Gastrocnemius medialis (tissue), 4 donors: ENCODE measurements around the gene PLEKHG7. TPM values are rescaled to one million over a fixed set of nuclear protein-coding genes. Genes with fewer than 3 reads are reported as not detected.
"Not testable (repeated sequence)": the region's sequence is repeated elsewhere in the genome, so short reads cannot be mapped to it uniquely, and the experiment has no call there.

Source experiments
- ATAC-seq, 2 donors: fragments of 150-250 bp; one replicate each; pipeline ENCODE4 v1.9.1; 2016
- DNase-seq, 2 donors: peaks; one replicate each; pipeline ENCODE4 v3.0.0-alpha.2; 2019
- H3K27ac ChIP-seq, 4 donors: fragments of 200-600 bp; sonication (generic); 1 replicate in 1 of 4; 2 replicates in 3 of 4; pipeline ENCODE4 v1.5.1; 2016 to 2018; ENCODE audit warnings: mild to moderate bottlenecking in 2 of 4, moderate library complexity in 1 of 4
- H3K27me3 ChIP-seq, 3 donors: fragments of 200-600 bp; sonication (generic) in 2 of 3; 1 replicate in 1 of 3; 2 replicates in 2 of 3; pipeline versions ENCODE4 v1.5.1 to v1.6.0; 2016 to 2019; ENCODE audit warnings: mild to moderate bottlenecking in 1 of 3, moderate library complexity in 1 of 3
- H3K36me3 ChIP-seq, 2 donors: fragments of 200-600 bp; sonication (generic) in 1 of 2; one replicate each; pipeline ENCODE4 v1.5.1; 2017 to 2018
- H3K4me1 ChIP-seq, 2 donors: fragments of 200-600 bp; sonication (generic) in 1 of 2; one replicate each; pipeline ENCODE4 v1.5.1; 2016 to 2017; ENCODE audit warnings: mild to moderate bottlenecking in 2 of 2
- H3K4me3 ChIP-seq, 4 donors: fragments of 200-600 bp; sonication (generic) in 3 of 4; 1 replicate in 1 of 4; 2 replicates in 3 of 4; pipeline ENCODE4 v1.5.1; 2016 to 2019; ENCODE audit warnings: mild to moderate bottlenecking in 2 of 4
- H3K9me3 ChIP-seq, 3 donors: fragments of 200-600 bp; sonication (generic) in 2 of 3; 1 replicate in 1 of 3; 2 replicates in 2 of 3; pipeline ENCODE4 v1.5.1; 2016 to 2019
- POLR2A ChIP-seq, 2 donors: fragments of 450-650 bp; IDR thresholded peaks; one replicate each; pipeline ENCODE4 v1.6.1; 2017; ENCODE audit warnings: antibody characterized with exemption in 2 of 2, mild to moderate bottlenecking in 2 of 2, moderate library complexity in 2 of 2
- in situ Hi-C, 4 donors: fragments of 200-750 bp; cut with MboI; loops; one replicate each; pipeline versions ENCODE4 v1.15.0 to v1.8.0; 2017; ENCODE audit warnings: low sequenced_read_pairs in 4 of 4
- intact Hi-C: fragments of 100-400 bp; cut with DNase I; formaldehyde crosslinking; loops from one replicate; pipeline ENCODE4 v1.15.1; 2023; ENCODE audit warnings: low total_unique reads
- total RNA-seq, 4 donors: library from RNA; depleted of rRNA; stranded (reverse); fragments of >200 nt; gene quantifications; one replicate each; pipeline versions ENCODE4 v1.1.0 to v1.2.3, GENCODE V29; 2016
- TF ChIP-seq, protein P1 (sequence below), 5 experiments: fragments of 450-650 bp in 3 of 5; fragments of 200-600 bp in 2 of 5; sonication (generic) in 2 of 5; IDR thresholded peaks in 4 of 5; conservative IDR thresholded peaks in 1 of 5; 1 replicate in 4 of 5; 2 replicates in 1 of 5; pipeline ENCODE4 v1.5.1; 2016 to 2019; ENCODE audit warnings: antibody characterized with exemption in 5 of 5, mild to moderate bottlenecking in 3 of 5, moderate library complexity in 3 of 5

Gene PLEKHG7
- total RNA-seq, 4 donors from 2014 or later, result not detected

DNA sequence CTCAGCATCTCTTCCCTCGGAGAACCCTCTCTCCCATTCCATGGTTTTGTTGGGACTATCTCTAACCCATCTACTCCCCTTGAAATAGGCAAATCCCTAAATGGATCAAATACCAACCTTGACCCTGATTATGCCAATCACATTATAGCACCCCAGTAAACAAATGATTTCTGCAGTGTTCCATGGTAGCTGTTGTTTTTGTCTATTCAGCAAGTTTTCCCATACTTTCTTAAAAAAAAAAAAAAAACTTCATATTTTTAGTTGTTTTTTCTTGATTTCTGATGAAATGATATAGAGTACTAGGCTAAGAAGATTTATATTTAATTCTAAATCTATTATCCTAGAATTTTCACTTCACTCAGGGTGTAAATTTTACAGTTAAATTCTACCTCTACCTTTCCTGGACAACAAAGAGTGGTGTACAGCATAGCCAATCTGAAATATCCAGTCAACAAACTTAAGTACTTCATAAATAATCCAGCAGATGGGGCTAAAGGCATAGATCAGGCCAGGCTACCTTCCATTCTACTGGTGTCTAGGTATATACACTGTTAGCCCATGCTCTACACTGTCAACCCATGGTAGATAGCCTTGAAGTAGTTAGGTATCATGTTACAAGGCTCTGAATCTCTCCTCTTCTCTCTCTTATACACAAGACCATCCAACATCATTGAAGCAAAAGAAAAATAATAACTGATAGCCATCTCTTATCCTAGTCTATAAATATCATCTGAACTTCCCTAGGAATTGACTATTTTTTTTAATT, 82.2 kb downstream of the PLEKHG7 start:
- TF ChIP-seq POLR2A (IDR thresholded peaks at IDR 0.05), result no peak
- TF ChIP-seq, protein P1, sequence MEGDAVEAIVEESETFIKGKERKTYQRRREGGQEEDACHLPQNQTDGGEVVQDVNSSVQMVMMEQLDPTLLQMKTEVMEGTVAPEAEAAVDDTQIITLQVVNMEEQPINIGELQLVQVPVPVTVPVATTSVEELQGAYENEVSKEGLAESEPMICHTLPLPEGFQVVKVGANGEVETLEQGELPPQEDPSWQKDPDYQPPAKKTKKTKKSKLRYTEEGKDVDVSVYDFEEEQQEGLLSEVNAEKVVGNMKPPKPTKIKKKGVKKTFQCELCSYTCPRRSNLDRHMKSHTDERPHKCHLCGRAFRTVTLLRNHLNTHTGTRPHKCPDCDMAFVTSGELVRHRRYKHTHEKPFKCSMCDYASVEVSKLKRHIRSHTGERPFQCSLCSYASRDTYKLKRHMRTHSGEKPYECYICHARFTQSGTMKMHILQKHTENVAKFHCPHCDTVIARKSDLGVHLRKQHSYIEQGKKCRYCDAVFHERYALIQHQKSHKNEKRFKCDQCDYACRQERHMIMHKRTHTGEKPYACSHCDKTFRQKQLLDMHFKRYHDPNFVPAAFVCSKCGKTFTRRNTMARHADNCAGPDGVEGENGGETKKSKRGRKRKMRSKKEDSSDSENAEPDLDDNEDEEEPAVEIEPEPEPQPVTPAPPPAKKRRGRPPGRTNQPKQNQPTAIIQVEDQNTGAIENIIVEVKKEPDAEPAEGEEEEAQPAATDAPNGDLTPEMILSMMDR (IDR thresholded peaks at IDR 0.05 in 4 of 5, conservative IDR thresholded peaks at IDR 0.05 in 1 of 5), result peak; percentile 43 to 69 (median 67)
- Histone ChIP-seq H3K4me1 (peaks cover 20 to 29% of the 10 kb centered on the region in 2 donors), H3K36me3 (peaks cover 0 to 3% of the 10 kb centered on the region in 2 donors), H3K4me3 (no peak overlapping the region), H3K27ac (peak overlapping the region; percentile 25 to 51 (median 32)), H3K9me3 (no peaks in the 10 kb centered on the region), H3K27me3 (no peaks in the 10 kb centered on the region)
- in situ Hi-C loops, result loop anchor here (10.0 to 25.0 kb wide), 3 partner anchors 152 to 630 kb away; partner anchors contain the start of gene EEA1 (in 1 of the 4)
- intact Hi-C loops, result loop anchor here (5.0 kb wide), 3 partner anchors 142 to 632 kb away; partner anchors contain the start of gene EEA1
- peak; percentile 95 to 98 for ATAC-seq
- DNase-seq, result peak in 1 of 2 donors; percentile 8

DNA sequence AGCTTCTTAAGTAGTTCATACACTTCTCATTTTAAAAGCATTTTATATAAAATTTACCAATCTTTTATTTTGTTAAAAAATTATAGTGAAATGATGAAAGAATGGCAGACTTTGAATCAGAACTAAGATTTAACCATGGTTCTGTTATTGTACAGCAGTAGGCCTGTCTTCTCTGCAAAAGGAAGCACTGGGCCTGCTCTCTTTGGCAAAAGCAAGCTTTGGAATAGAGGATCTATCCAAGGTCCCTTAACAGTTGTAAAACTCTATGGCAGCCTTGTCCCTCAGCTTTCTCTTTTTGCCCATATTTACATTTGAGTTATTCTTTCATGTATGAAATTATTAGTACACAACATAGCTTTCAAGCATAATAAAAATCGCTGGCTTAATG, 82.8 kb downstream of the PLEKHG7 start:
- Histone ChIP-seq H3K27ac (peak overlapping the region; percentile 25 to 51 (median 32)), H3K4me3 (no peak overlapping the region), H3K36me3 (no peaks in the 10 kb centered on the region), H3K4me1 (peaks cover 18 to 29% of the 10 kb centered on the region in 2 donors), H3K9me3 (no peaks in the 10 kb centered on the region), H3K27me3 (no peaks in the 10 kb centered on the region)
- TF ChIP-seq, protein P1 (IDR thresholded peaks at IDR 0.05 in 4 of 5, conservative IDR thresholded peaks at IDR 0.05 in 1 of 5), result no peak
- no peak for TF ChIP-seq POLR2A (IDR thresholded peaks at IDR 0.05)
- no peak for DNase-seq
- intact Hi-C loops, result loop anchor here (5.0 kb wide), 2 partner anchors 142 to 632 kb away; partner anchors contain the start of gene EEA1
- ATAC-seq, result no peak
- in situ Hi-C loops, result loop anchor here (10.0 to 25.0 kb wide), 3 partner anchors 152 to 629 kb away; partner anchors contain the start of gene EEA1 (in 1 of the 4)

DNA sequence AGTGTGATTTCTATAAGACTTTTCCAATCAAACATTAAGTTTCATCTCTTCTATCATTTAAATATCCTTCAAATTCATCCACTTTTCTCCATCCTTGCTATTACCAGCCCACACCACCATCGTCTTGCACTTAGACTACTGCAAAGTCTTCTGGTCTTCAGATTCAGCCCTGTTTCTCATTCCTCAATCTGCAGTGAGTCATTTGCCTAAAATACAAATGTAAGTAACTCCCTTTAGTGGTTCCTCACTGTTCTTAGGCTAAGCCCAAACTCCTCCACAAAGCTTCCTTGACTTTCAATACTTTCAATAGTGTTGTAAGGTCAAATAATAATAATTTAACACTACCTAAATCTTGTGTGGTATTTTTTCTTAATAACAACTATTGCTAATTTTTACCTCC, 83.3 kb downstream of the PLEKHG7 start:
- TF ChIP-seq, protein P1 (IDR thresholded peaks at IDR 0.05 in 4 of 5, conservative IDR thresholded peaks at IDR 0.05 in 1 of 5), result no peak
- no peak for TF ChIP-seq POLR2A (IDR thresholded peaks at IDR 0.05)
- intact Hi-C loops (loop anchor here (5.0 kb wide), 2 partner anchors 141 to 631 kb away; partner anchors contain the start of gene EEA1), in situ Hi-C loops (loop anchor here (10.0 to 25.0 kb wide), 3 partner anchors 151 to 629 kb away; partner anchors contain the start of gene EEA1 (in 1 of the 4))
- no peak for DNase-seq
- no peaks in the 10 kb centered on the region for H3K9me3 ChIP-seq
- H3K4me3 ChIP-seq, result no peak overlapping the region
- no peaks in the 10 kb centered on the region for H3K27me3 ChIP-seq
- no peaks in the 10 kb centered on the region for H3K36me3 ChIP-seq
- ATAC-seq, result peak; percentile 85 to 87
- peak overlapping the region; percentile 25 to 51 (median 32) for H3K27ac ChIP-seq
- peaks cover 18 to 29% of the 10 kb centered on the region in 2 donors for H3K4me1 ChIP-seq

DNA sequence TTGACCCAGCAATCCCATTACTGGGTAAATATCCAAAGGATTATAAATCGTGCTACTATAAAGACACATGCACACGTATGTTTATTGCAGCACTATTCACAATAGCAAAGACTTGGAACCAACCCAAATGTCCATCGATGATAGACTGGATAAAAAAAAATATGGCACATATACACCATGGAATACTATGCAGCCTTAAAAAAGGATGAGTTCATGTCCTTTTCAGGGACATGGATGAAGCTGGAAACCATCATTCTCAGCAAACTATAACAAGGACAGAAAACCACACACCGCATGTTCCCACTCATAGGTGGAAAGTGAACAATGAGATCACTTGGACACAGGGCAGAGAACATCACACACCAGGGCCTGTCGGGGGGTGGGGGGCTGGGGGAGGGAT, 91.6 kb downstream of the PLEKHG7 start:
- H3K4me1 ChIP-seq, H3K4me3 ChIP-seq, H3K27ac ChIP-seq, intact Hi-C loops, DNase-seq, H3K27me3 ChIP-seq, H3K9me3 ChIP-seq, ATAC-seq: not testable (repeated sequence)
- peaks cover 0 to 15% of the 10 kb centered on the region in 2 donors for H3K36me3 ChIP-seq
- in situ Hi-C loops, result loop anchor here in 1 of 4 donors (25.0 kb wide), 1 partner anchor 143 kb away; the partner anchor contains the start of gene EEA1

DNA sequence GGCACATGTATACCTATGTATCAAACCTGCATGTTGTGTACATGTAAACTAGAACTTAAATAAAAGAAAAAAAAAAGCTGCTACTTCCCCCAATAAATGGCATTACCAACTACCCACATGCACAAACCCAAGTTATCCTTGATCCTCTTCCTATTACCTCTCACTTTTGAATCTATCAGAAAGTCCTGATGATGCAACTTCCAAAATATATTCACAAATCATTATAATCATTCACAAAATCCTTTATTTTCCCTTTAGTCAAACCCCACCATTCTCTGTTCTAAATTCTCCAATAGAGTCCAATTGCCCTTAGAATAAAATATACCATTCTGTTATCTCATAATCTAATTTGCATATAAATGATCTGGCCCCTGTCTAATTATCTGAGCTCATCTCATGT, 92.0 kb downstream of the PLEKHG7 start:
- Histone ChIP-seq H3K9me3 (no peaks in the 10 kb centered on the region), H3K4me3 (no peak overlapping the region), H3K4me1 (no peaks in the 10 kb centered on the region), H3K27ac (no peak overlapping the region), H3K36me3 (peaks cover 0 to 15% of the 10 kb centered on the region in 2 donors), H3K27me3 (no peaks in the 10 kb centered on the region)
- DNase-seq, result no peak
- in situ Hi-C loops (loop anchor here in 1 of 4 donors (25.0 kb wide), 1 partner anchor 142 kb away; the partner anchor contains the start of gene EEA1), intact Hi-C loops (no loop called here)
- no peak for ATAC-seq
- TF ChIP-seq, protein P1 (IDR thresholded peaks at IDR 0.05 in 4 of 5, conservative IDR thresholded peaks at IDR 0.05 in 1 of 5), result no peak
- TF ChIP-seq POLR2A (IDR thresholded peaks at IDR 0.05), result no peak
